NK-92 treated with Interleukin-12 subunit alpha and Interleukin-12 subunit beta, amount 100 ng/mL, for 24 hours (cell line): Measurements from ENCODE around the gene SH2B3.

Experiments
- DNase-seq: peaks from one replicate; lab custom pipeline; 2025; lab: John Stamatoyannopoulos, UW

The SH2B3 gene

DNA sequence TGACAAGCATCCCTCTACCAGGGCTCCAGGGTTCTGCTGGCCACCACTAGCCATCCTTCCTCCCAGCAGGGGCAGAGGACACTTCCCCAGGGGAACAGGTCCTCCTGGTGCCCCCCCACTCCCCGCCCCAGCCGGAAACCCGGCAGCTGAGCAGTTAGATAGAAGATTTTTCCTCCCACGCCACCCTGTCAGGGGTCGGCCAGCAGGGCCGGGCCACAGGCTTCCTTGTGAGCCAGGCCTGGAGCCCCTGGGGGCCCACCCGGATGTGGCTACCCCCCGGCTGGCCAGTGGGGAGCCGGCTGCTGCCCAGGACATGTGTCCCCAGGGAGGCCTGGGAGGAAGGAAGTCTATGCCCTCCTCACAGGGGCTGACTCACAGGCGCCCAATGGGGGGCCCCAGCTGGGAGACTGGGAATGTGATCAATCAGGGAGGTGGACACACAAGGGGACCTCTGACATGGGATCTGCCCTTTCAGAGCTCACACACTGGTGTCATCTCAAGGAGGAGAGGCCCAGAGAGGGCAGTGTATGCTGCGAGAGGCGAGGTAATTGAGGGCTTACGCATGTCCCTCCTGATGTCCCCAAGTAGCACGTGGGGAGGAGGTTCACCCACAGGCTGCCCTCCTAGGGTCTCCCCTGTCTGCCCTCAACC lies 4.2 kb downstream of the SH2B3 start:
- DNase-seq = no peak

DNA sequence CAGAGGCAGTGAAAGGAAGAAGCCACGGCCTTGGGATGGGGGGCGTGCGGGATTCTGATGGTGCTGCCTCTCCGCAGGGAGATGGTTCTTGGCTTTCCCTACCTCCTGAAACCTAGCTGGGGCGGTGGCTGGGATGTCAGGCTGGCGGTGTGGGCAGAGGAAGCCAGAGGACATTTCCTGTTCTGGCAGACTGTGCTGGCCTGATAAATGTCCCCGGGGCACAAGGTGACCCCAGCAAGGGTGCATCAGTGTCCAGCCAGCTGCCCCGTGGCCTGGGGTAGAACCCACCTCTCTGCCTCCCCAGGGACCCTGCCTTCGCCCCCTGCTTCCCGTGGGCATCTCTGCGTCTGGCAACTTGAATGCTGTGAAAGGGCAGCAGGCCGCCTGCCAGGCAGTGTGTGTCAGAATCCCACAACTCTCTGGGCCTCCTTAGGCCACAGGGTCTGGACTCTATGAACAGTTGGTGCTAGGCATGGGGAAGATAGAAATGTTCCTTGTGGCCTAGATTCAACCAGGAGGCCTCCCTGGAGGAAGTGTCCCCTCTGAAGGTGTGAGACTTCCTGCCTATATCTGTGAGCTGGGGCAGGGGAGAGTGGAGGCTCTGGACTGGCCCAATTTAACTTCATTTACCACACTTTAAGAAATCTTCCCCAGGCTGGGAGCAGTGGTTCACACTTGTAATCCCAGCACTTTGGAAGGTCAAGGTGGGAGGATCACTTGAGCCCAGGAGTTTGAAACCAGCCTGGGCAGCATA lies 4.9 kb downstream of the SH2B3 start:
- DNase-seq = no peak

DNA sequence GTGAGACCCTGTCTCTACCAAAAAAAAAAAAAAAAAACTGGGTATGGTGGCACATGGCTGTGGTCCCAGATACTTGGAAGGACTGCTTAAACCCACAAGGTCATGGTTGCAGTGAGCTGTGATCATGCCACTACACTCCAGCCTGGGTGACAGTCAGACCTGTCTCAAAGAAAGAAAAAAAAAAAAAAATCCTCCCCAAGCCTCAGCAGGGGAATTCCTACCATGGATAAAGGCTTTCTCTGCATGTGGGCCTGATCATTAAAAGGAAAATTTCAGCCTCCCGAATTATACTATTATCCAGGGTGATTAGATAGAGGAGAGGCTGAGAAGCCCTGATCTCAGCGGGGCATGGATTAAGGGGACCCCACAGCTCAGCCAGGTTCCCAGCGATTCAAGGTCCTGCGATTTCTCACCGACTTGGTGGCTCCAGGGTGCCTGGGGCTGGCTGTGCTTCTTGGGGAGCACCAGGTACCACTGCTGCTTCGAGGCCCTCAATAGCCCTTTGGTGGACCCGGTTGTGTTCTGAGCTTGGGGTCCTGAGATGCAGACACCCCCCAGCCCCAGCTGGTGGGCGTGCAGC lies 5.6 kb downstream of the SH2B3 start:
- DNase-seq = no peak

DNA sequence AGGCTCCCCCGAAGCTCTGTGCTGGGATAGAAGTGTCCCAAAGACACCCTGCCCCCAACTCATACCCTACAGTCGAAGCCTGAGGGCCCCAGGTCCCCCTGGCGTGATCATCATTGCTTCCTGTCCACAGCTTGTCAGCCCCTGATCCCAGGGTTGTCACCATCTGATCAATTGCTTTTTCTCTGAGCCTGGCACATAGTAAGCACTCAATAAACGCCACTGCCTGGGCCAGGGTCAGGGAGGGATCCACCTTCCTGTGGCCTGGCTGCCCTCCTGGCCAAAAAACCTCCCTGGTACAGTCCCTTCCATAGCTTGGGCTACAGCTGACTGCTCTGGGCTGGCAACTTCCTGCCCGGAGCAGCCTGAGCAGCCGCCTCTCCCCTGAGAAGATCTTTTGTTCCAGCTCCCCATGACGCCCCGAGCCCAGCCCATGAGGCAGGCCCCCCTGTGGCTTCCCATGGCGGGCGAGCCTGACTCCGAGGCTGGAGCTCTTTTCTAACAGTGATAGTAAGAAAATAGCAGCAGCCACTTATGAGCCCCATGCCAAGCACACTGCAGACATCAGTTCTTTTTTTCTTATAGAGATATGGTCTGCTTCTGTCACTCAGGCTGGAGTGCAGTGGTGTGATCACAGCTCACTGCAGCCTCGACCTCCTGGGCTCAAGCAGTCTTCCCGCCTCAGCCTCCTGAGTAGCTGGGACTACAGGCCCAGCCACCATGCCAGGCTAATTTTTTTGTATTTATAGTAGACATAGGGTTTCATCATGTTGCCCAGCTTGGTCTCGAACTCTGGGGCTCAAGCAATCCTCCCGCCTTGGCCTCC lies 6.5 kb downstream of the SH2B3 start:
- DNase-seq = no peak

DNA sequence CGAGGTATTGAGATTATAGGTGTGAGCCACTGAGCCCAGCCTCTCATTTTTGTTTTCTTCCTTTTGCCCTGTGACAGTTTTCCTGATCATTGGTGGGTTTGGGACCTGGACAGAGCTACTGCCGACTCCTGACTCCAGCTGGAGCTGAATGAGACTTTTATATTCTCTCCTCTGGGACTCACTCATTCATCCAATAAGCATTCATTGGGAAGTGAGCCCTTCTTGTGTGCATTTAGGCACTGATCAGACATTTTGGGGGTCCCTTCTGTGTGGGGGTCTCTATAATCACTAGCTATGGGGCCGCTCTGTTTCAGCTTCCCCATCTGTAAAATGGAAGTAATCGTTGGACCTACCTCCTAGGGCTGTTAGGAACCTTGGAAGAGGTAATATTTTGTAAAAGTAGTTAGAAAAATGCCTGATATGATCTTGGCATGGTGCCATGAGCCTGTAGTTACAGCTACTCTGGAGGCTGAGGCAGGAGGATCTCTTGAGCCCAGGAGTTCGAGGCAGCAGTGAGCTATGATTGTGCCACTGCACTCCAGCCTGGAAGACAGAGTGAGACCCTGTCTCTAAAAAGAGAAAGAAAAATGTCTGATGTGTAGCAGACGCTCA lies 7.2 kb downstream of the SH2B3 start:
- DNase-seq = no peak

GRCh38 chr12:111413442-111414086 lies 7.8 kb downstream of the SH2B3 start:
- DNase-seq = no peak

DNA sequence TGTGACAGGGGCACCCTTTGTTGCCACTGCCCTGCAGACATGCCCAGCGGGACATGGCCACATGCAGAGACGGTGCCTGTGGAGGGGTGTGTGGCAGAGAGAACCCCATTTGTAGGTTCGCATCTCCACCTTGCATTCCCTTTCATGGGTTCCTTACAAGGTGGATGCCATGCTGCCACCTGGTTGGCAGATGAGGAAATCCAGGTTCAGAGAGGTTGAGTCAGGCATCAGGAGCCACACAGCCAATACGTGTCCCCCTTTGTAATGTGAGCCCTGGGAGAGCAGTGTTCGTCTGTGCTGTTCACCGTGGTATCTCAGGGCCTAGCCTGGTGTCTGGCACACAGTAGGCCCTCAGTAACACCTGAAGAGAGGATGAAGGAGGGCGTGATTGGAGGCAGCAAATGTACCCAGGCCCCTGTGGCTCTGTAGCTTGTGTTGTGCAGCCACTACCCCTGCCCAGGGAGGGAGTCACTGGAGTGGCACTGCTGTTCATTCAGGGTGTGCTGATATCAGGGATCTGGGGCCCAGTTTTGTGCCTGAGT lies 9.1 kb downstream of the SH2B3 start:
- no peak for DNase-seq

DNA sequence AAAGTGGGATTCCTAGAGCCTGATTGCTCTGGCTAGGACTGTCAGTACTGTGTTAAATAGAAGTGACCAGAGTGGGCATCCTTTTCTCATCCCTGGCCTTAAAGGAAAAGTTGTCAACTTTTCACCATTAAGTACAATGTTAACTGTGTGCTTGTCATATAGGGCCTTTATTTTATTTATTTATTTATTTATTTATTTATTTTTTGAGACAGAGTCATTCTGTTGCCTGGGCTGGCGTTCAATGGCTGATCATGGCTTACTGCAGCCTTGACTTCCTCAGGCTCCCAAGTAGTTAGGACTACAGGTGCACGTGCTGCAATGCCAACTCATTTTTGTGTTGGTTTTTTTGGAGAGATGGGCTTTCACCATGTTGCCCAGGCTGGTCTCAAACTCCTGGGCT lies 11.6 kb downstream of the SH2B3 start:
- DNase-seq = no peak

GRCh38 chr12:111417784-111418593 lies 12.3 kb downstream of the SH2B3 start:
- no peak for DNase-seq

DNA sequence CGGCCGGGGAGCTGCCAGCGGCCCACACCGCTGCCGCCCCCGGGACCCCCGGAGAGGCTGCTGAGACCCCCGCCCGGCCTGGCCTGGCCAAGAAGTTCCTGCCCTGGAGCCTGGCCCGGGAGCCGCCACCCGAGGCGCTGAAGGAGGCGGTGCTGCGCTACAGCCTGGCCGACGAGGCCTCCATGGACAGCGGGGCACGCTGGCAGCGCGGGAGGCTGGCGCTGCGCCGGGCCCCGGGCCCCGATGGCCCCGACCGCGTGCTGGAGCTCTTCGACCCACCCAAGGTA lies 12.8 kb downstream of the SH2B3 start:
- no peak for DNase-seq

DNA sequence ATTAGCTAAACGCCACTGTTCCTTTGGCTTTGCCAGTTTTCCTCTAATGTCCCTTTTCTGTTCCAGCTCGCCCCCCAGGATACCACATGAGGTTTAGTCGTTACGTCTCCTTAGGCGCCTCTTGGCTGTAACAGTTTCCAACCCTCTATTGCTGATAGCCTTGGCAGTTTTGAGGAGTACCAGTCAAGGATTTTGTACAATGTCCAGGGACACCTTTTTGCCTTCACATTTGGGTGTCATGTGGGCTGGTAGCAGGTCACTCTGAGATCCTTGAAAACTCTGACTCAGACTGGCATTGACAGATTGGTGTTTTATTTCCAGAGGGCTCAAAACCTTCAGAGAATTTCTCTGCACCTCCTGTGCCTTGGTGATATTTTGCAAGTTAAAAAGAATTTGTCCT lies 14.1 kb downstream of the SH2B3 start:
- no peak for DNase-seq

- no peak for DNase-seq
Observed at GRCh38 chr12:111420494-111420893, 14.8 kb downstream of the SH2B3 start.

DNA sequence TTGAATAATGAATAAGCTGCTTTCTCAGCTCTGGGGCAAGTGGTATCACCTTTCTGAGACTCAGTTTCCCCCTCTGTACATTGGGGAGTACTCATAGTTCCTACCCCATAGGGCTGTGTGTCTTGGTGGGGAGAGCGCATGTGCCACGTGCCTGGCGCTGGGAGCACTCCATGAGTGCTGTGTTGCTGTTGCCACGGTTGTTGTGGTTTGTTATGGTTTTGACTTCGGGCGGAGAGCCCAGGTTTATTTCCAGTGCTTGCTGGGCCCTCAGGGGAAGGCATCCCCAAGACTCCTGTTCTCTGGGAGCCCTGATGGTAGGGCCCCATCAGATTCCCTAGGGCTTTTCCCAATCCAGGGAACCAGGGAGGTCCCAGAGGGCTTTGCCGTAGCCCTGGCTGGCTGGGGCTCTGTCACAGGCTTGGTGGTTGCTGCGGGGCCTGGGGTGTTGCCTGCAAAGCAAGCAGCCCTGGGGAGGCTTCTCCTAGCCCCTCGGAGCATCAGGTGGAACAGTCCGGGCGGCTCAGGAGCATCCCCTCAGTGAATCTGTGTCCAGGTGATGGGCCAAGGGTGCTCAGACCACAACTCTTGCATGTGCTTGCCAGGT lies 18.6 kb downstream of the SH2B3 start:
- no peak for DNase-seq

GRCh38 chr12:111424793-111425251 lies 19.1 kb downstream of the SH2B3 start:
- DNase-seq = no peak

DNA sequence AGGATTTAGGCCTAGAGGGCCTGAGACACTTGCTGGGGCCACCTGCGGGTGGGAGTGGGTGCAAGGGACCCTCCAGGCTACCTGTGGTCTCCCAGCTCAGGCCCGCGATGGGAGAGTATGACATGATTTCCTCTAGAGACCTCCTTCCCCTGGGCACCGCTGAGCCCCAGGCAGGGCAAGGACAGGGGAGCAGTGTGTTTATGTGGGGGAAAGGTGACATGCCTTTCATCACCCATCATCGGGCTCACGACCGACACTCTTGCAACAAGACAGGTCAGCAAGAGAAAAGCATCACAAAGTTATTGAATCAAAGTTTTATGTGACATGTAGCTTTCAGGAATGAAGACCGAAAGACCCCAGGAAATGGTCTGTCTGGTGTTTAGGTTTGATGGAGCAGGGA lies 19.9 kb downstream of the SH2B3 start:
- no peak for DNase-seq

GRCh38 chr12:111426344-111427185 lies 20.8 kb downstream of the SH2B3 start:
- no peak for DNase-seq

DNA sequence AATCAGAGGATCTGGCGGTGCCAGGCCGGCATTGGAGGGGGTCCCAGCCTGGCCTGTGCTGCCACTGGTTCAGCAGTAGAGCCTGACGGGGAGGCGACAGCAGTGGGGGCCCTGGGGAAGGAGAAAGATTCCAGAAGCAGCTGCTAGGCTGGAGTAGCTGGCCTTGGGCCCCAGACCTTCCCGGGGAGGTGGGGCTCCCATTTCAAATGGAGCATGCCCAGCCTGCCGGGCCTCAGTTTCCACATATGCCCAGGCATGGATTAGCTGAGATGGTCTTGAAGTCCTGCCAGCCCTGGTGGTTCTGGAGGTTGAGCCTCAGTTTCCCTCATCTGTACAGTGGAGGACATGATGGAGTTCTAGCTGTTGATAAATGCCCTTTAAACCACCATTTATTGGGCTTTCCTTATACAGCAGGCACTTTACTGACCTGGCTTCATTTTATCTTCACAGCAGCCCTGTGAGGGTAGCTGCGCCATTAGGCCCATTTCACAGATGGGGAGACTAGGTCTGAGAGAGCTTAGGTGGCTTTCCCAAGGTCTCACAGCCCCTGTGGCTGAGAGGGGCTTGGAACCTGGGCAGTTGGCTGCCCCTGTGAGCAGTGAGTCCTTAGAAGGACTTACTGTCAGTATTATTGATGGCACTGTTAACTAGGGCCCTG lies 21.8 kb downstream of the SH2B3 start:
- no peak for DNase-seq

GRCh38 chr12:111428081-111428727 lies 22.5 kb downstream of the SH2B3 start:
- DNase-seq = no peak
